M059J (cell line): ENCODE measurements around the gene SMARCB1. TPM values are rescaled to one million over a fixed set of nuclear protein-coding genes. Genes with fewer than 3 reads are reported as not detected.

Experiments
- DNase-seq: peaks from one replicate; pipeline ENCODE4 v3.0.0-alpha.2; 2012; ENCODE audit warnings: low read depth
- total RNA-seq: library from RNA; depleted of rRNA; stranded (reverse); fragments of >200 nt; shearing (Covaris generic); gene quantifications from 2 replicates; pipeline ENCODE4 v1.2.3, GENCODE V29; 2014; rRNA removed

The SMARCB1 gene
- total RNA-seq, 1 experiment from 2014 or later: 54.0 TPM

GRCh38 chr22:23884140-23884539 lies 97.4 kb downstream of the SMARCB1 start:
- no peak for DNase-seq

Other genes starting within 250 kb of the SMARCB1 start
- not detected in 2 replicates for gene IGLL1, start 206.7 kb upstream of the SMARCB1 start, total RNA-seq
- not detected in 2 replicates for gene DRICH1, start 154.6 kb upstream of the SMARCB1 start, total RNA-seq
- not detected in 2 replicates for gene RGL4, start 96.0 kb upstream of the SMARCB1 start, total RNA-seq
- gene ZNF70, start 35.9 kb upstream of the SMARCB1 start, total RNA-seq: 2.6 and 2.7 TPM in 2 replicates
- not detected in 2 replicates for gene VPREB3, start 32.5 kb upstream of the SMARCB1 start, total RNA-seq
- not detected in 2 replicates for gene C22orf15, start 24.0 kb upstream of the SMARCB1 start, total RNA-seq
- gene CHCHD10, start 19.0 kb upstream of the SMARCB1 start, total RNA-seq: 1.9 and 2.8 TPM in 2 replicates
- 1.9 and 4.2 TPM in 2 replicates for gene MMP11, start 14.1 kb upstream of the SMARCB1 start, total RNA-seq
- gene DERL3, start 52.0 kb downstream of the SMARCB1 start, total RNA-seq: 0.44 and 0.49 TPM in 2 replicates
- gene SLC2A11, start 70.9 kb downstream of the SMARCB1 start, total RNA-seq: 9.5 and 16.4 TPM in 2 replicates
- 313 and 368 TPM in 2 replicates for gene MIF, start 107.4 kb downstream of the SMARCB1 start, total RNA-seq
- gene GSTT2B, start 174.2 kb downstream of the SMARCB1 start, total RNA-seq: 6.2 and 10.1 TPM in 2 replicates
- gene DDTL, start 179.9 kb downstream of the SMARCB1 start, total RNA-seq: 3.7 and 4.1 TPM in 2 replicates
- 133 and 197 TPM in 2 replicates for gene DDT, start 187.5 kb downstream of the SMARCB1 start, total RNA-seq
- 0.99 and 1.3 TPM in 2 replicates for gene GSTT2, start 193.2 kb downstream of the SMARCB1 start, total RNA-seq
- gene GSTT4, start 218.5 kb downstream of the SMARCB1 start, total RNA-seq: not detected in 2 replicates
- 13.1 and 24.1 TPM in 2 replicates for gene CABIN1, start 224.3 kb downstream of the SMARCB1 start, total RNA-seq